PC-3 (cell line): Measurements from ENCODE around the gene RNF123. TPM values are rescaled to one million over a fixed set of nuclear protein-coding genes. Genes with fewer than 3 reads are reported as not detected.
"Not testable (repeated sequence)": the region's sequence is repeated elsewhere in the genome, so short reads cannot be mapped to it uniquely, and the experiment has no call there.

Experiments
- ATAC-seq: fragments of 200-7000 bp; cut with Tn5 transposase; 2 replicates; pipeline ENCODE4 v1.9.1; 2020; ENCODE audit warnings: mild to moderate bottlenecking, moderate library complexity
- BruUV-seq: library from RNA; stranded (reverse); fragments of 400-500 nt; replicated peaks from 2 replicates; lab custom pipeline; 2021; lab: Mats Ljungman, UMichigan
- CTCF ChIA-PET: fragments of 300-600 bp; sonication (Branson Sonifier 250); formaldehyde crosslinking; loops from one replicate; lab custom pipeline; 2022; ENCODE audit warnings: antibody characterized with exemption; lab: Charles Lee
- POLR2A ChIA-PET: fragments of 300-600 bp; sonication (Branson Sonifier 250); formaldehyde crosslinking; loops from one replicate; lab custom pipeline; 2022; ENCODE audit warnings: antibody characterized with exemption; ENCODE audit not compliant: unreplicated experiment; lab: Charles Lee
- DNase-seq: peaks from one replicate; pipeline ENCODE4 v3.0.0-alpha.2; 2015
- H2AFZ ChIP-seq: fragments of 300-600 bp; sonication (generic); 2 replicates; pipeline ENCODE4 v1.6.0; 2016; ENCODE audit warnings: antibody characterized with exemption, low read length
- H3F3A ChIP-seq: fragments of 300-600 bp; sonication (generic); one replicate; pipeline ENCODE4 v1.6.0; 2017; ENCODE audit warnings: antibody characterized with exemption, low read length, control low read depth, mild to moderate bottlenecking; ENCODE audit not compliant: unreplicated experiment
- H3K27ac ChIP-seq: fragments of 300-600 bp; sonication (generic); 2 replicates; pipeline ENCODE4 v1.5.1; 2016; ENCODE audit warnings: mild to moderate bottlenecking, low read length
- H3K27me3 ChIP-seq: fragments of 300-600 bp; sonication (generic); 2 replicates; pipeline ENCODE4 v1.6.1; 2016; ENCODE audit warnings: low read length, mixed read lengths
- H3K36me3 ChIP-seq: fragments of 300-600 bp; sonication (generic); 2 replicates; pipeline ENCODE4 v1.6.1; 2016; ENCODE audit warnings: low read depth, mixed run types, low read length, mixed read lengths
- H3K4me1 ChIP-seq: fragments of 300-600 bp; sonication (generic); 2 replicates; pipeline ENCODE4 v1.5.1; 2016; ENCODE audit warnings: low read length; ENCODE audit not compliant: insufficient read depth
- H3K4me2 ChIP-seq: fragments of 300-600 bp; sonication (generic); 2 replicates; pipeline ENCODE4 v1.6.0; 2016; ENCODE audit warnings: low read length
- H3K4me3 ChIP-seq: fragments of 300-600 bp; sonication (generic); 2 replicates; pipeline ENCODE4 v1.5.1; 2016; ENCODE audit warnings: mild to moderate bottlenecking, low read length, mixed read lengths
- H3K79me2 ChIP-seq: fragments of 300-600 bp; sonication (generic); 2 replicates; pipeline ENCODE4 v1.6.1; 2017; ENCODE audit warnings: low read length, mixed read lengths
- H3K9ac ChIP-seq: fragments of 300-600 bp; sonication (generic); 2 replicates; pipeline ENCODE4 v1.6.0; 2016; ENCODE audit warnings: mild to moderate bottlenecking, low read length
- H3K9me2 ChIP-seq: fragments of 300-600 bp; sonication (generic); replicated peaks from 2 replicates; pipeline ENCODE4 v1.6.1; 2016; ENCODE audit warnings: mixed run types, low read length, mixed read lengths
- H3K9me3 ChIP-seq: fragments of 300-600 bp; sonication (generic); 2 replicates; pipeline ENCODE4 v1.6.1; 2016; ENCODE audit warnings: low read length, mixed read lengths
- H4K20me1 ChIP-seq: fragments of 300-600 bp; sonication (generic); 2 replicates; pipeline ENCODE4 v1.6.1; 2016; ENCODE audit warnings: low read length, mixed read lengths
- intact Hi-C: fragments of 100-400 bp; cut with micrococcal nuclease; formaldehyde crosslinking; loops from 2 replicates; pipeline ENCODE4 v1.9.0; 2023
- total RNA-seq: library from RNA; depleted of rRNA; stranded (reverse); fragments of >200 nt; gene quantifications from 2 replicates; pipeline ENCODE4 v1.2.3, GENCODE V29; 2014

The RNF123 gene
- total RNA-seq, 1 experiment from 2014 or later, result 38.6 TPM

GRCh38 chr3:49687424-49687795 lies 1.9 kb upstream of the RNF123 start:
- ATAC-seq, CTCF ChIA-PET, BruUV-seq, H3K4me3 ChIP-seq, DNase-seq, H3K9ac ChIP-seq, H2AFZ ChIP-seq, intact Hi-C loops, H3K9me2 ChIP-seq, H3K4me1 ChIP-seq, H3K4me2 ChIP-seq, H3K27me3 ChIP-seq, H3K9me3 ChIP-seq, H3K36me3 ChIP-seq, H3K27ac ChIP-seq, POLR2A ChIA-PET, H3F3A ChIP-seq, H4K20me1 ChIP-seq: not testable (repeated sequence)
- H3K79me2 ChIP-seq, result peaks cover 20% of the 10 kb centered on the region

- Histone ChIP-seq H2AFZ (peak overlapping the region; percentile 98), H3K79me2 (peaks cover 20% of the 10 kb centered on the region), H3K9ac (peak overlapping the region; percentile 93), H3K4me3 (peak overlapping the region; percentile 96), H3K27ac (0 out of 2 replicates have a peak overlapping the region, but pooled peaks have one; percentile 0), H3K4me2 (peak overlapping the region; percentile 92)
- H3F3A ChIP-seq, POLR2A ChIA-PET, H3K9me3 ChIP-seq, H3K4me1 ChIP-seq, H4K20me1 ChIP-seq, H3K27me3 ChIP-seq, H3K9me2 ChIP-seq, DNase-seq, CTCF ChIA-PET, intact Hi-C loops, BruUV-seq, H3K36me3 ChIP-seq: not testable (repeated sequence)
- peak; percentile 2 for ATAC-seq
These were observed 865 bp upstream of the RNF123 start for GRCh38 chr3:49688338-49689045.

GRCh38 chr3:49689908-49690624 lies 709 bp downstream of the RNF123 start:
- peak overlapping the region; percentile 92 for H3K4me2 ChIP-seq
- H3K27me3 ChIP-seq, H3K9me3 ChIP-seq, H3K36me3 ChIP-seq, H3K4me1 ChIP-seq, POLR2A ChIA-PET, DNase-seq, BruUV-seq, ATAC-seq, H3F3A ChIP-seq, H3K27ac ChIP-seq, H4K20me1 ChIP-seq, intact Hi-C loops, CTCF ChIA-PET, H3K9me2 ChIP-seq: not testable (repeated sequence)
- H3K79me2 ChIP-seq, result peaks cover 25% of the 10 kb centered on the region
- peak overlapping the region; percentile 98 for H2AFZ ChIP-seq
- H3K9ac ChIP-seq, result peak overlapping the region; percentile 93
- H3K4me3 ChIP-seq, result peak overlapping the region; percentile 96

- H3K9me3 ChIP-seq, H3K9ac ChIP-seq, ATAC-seq, H3K4me1 ChIP-seq, H2AFZ ChIP-seq, H3K27me3 ChIP-seq, H3K27ac ChIP-seq, H3K4me3 ChIP-seq, POLR2A ChIA-PET, H4K20me1 ChIP-seq, intact Hi-C loops, H3F3A ChIP-seq, H3K9me2 ChIP-seq, DNase-seq, BruUV-seq, H3K36me3 ChIP-seq, CTCF ChIA-PET: not testable (repeated sequence)
- Histone ChIP-seq H3K4me2 (peak overlapping the region; percentile 92; the same call in 1 of the 2 replicates), H3K79me2 (peaks cover 25% of the 10 kb centered on the region)
These were observed 1.5 kb downstream of the RNF123 start for GRCh38 chr3:49690856-49691255.

GRCh38 chr3:49691481-49691880 lies 2.1 kb downstream of the RNF123 start:
- peaks cover 25% of the 10 kb centered on the region for H3K79me2 ChIP-seq
- DNase-seq, ATAC-seq, POLR2A ChIA-PET, H3K27ac ChIP-seq, H4K20me1 ChIP-seq, intact Hi-C loops, BruUV-seq, CTCF ChIA-PET, H3K9me2 ChIP-seq, H3F3A ChIP-seq, H3K36me3 ChIP-seq, H3K4me2 ChIP-seq, H3K27me3 ChIP-seq, H3K4me1 ChIP-seq, H3K9ac ChIP-seq, H3K9me3 ChIP-seq, H2AFZ ChIP-seq, H3K4me3 ChIP-seq: not testable (repeated sequence)

GRCh38 chr3:49694409-49695070 lies 5.2 kb downstream of the RNF123 start:
- CTCF ChIA-PET, H4K20me1 ChIP-seq, H3K4me2 ChIP-seq, H3K9me3 ChIP-seq, H3K27me3 ChIP-seq, H3K4me3 ChIP-seq, DNase-seq, BruUV-seq, H3K9me2 ChIP-seq, ATAC-seq, H3K4me1 ChIP-seq, POLR2A ChIA-PET, H3F3A ChIP-seq, H3K36me3 ChIP-seq, H2AFZ ChIP-seq, H3K27ac ChIP-seq, H3K9ac ChIP-seq, intact Hi-C loops: not testable (repeated sequence)
- peaks cover 24% of the 10 kb centered on the region for H3K79me2 ChIP-seq
